IMR-90 (cell line): ENCODE measurements around the gene NLRC3. TPM values are rescaled to one million over a fixed set of nuclear protein-coding genes. Genes with fewer than 3 reads are reported as not detected.

ENCODE experiments used
- ATAC-seq: fragments of 200-7000 bp; cut with Tn5 transposase; 2 replicates; pipeline ENCODE4 v1.9.1; 2020; ENCODE audit warnings: low read depth, mild to moderate bottlenecking, moderate library complexity
- BruUV-seq: library from RNA; stranded (reverse); fragments of 400-500 nt; replicated peaks from 2 replicates; lab custom pipeline; 2021; lab: Mats Ljungman, UMichigan
- CTCF ChIA-PET: fragments of 300-600 bp; formaldehyde crosslinking; extraction: SDS; loops from one replicate; lab custom pipeline; 2021; ENCODE audit warnings: antibody characterized with exemption; lab: Yijun Ruan, JAX
- POLR2A ChIA-PET: fragments of 300-600 bp; sonication (Branson Sonifier 250); formaldehyde crosslinking; loops from one replicate; lab custom pipeline; 2022; ENCODE audit warnings: antibody characterized with exemption; ENCODE audit not compliant: unreplicated experiment; lab: Charles Lee
- DNase-seq: peaks from one replicate; pipeline ENCODE4 v3.0.0; 2013
- H2AFZ ChIP-seq: replicated peaks from 2 replicates; pipeline ENCODE3; 2013; ENCODE audit warnings: low read length, mild to moderate bottlenecking; ENCODE audit not compliant: poor library complexity
- H2AK5ac ChIP-seq: 2 replicates; pipeline ENCODE4 v1.6.1; 2013; ENCODE audit warnings: low read depth, low read length, inconsistent platforms
- H2AK9ac ChIP-seq: replicated peaks from 2 replicates; pipeline ENCODE3; 2013; ENCODE audit warnings: mild to moderate bottlenecking, low read depth, low read length, moderate library complexity; ENCODE audit not compliant: poor library complexity
- H2BK120ac ChIP-seq: 2 replicates; pipeline ENCODE4 v1.6.1; 2013; ENCODE audit warnings: low read depth, low read length, inconsistent platforms
- H2BK15ac ChIP-seq: 3 replicates; pipeline ENCODE4 v1.6.1; 2013; ENCODE audit warnings: low read depth, low read length, inconsistent platforms
- H2BK20ac ChIP-seq: 2 replicates; pipeline ENCODE4 v1.6.1; 2013; ENCODE audit warnings: low read depth, mild to moderate bottlenecking, inconsistent platforms, low read length, moderate library complexity
- H2BK5ac ChIP-seq: 2 replicates; pipeline ENCODE4 v1.6.1; 2013; ENCODE audit warnings: mild to moderate bottlenecking, low read depth, low read length, inconsistent platforms; ENCODE audit not compliant: poor library complexity, severe bottlenecking
- H3K14ac ChIP-seq: replicated peaks from 2 replicates; pipeline ENCODE4 v1.6.1; 2013; ENCODE audit warnings: low read depth, low read length, inconsistent platforms
- H3K18ac ChIP-seq: 2 replicates; pipeline ENCODE4 v1.6.1; 2013; ENCODE audit warnings: low read depth, low read length, control low read depth
- H3K23ac ChIP-seq: 2 replicates; pipeline ENCODE4 v1.6.1; 2013; ENCODE audit warnings: low read depth, low read length, inconsistent platforms
- H3K27ac ChIP-seq: 2 replicates; pipeline ENCODE4 v1.5.1; 2013; ENCODE audit warnings: mild to moderate bottlenecking, control low read depth, low read length; ENCODE audit not compliant: insufficient read depth
- H3K27me3 ChIP-seq: 2 replicates; pipeline ENCODE4 v1.6.1; 2013; ENCODE audit warnings: low read length; ENCODE audit not compliant: control insufficient read depth, insufficient read depth
- H3K36me3 ChIP-seq: 2 replicates; pipeline ENCODE4 v1.6.1; 2013; ENCODE audit warnings: low read length, mixed read lengths; ENCODE audit not compliant: control insufficient read depth, insufficient read depth
- H3K4ac ChIP-seq: 2 replicates; pipeline ENCODE4 v1.6.1; 2013; ENCODE audit warnings: low read depth, low read length, inconsistent platforms
- H3K4me1 ChIP-seq: 2 replicates; pipeline ENCODE4 v1.6.1; 2013; ENCODE audit warnings: low read length, mixed read lengths; ENCODE audit not compliant: control insufficient read depth, insufficient read depth
- H3K4me2 ChIP-seq: 2 replicates; pipeline ENCODE4 v1.6.1; 2013; ENCODE audit warnings: low read depth, mild to moderate bottlenecking, control low read depth, low read length, moderate library complexity
- H3K4me3 ChIP-seq: 2 replicates; pipeline ENCODE4 v1.5.1; 2013; ENCODE audit warnings: low read depth, mild to moderate bottlenecking, control low read depth, low read length, moderate library complexity; ENCODE audit not compliant: insufficient read depth
- H3K56ac ChIP-seq: 2 replicates; pipeline ENCODE4 v1.6.1; 2013; ENCODE audit warnings: low read length, inconsistent platforms; ENCODE audit not compliant: insufficient read depth; ENCODE audit errors: extremely low read depth
- H3K79me1 ChIP-seq, 2 experiments: 2 replicates each; pipeline ENCODE4 v1.6.1; 2013; ENCODE audit warnings: low read length in 2 of 2, inconsistent platforms in 1 of 2, low read depth in 1 of 2
- H3K9ac ChIP-seq: 2 replicates; pipeline ENCODE4 v1.6.1; 2013; ENCODE audit warnings: low read depth, low read length, control low read depth
- H3K9me1 ChIP-seq: 2 replicates; pipeline ENCODE4 v1.6.1; 2013; ENCODE audit warnings: low read length, inconsistent platforms; ENCODE audit not compliant: insufficient read depth
- H3K9me3 ChIP-seq: 2 replicates; pipeline ENCODE4 v1.6.1; 2013; ENCODE audit warnings: low read length; ENCODE audit not compliant: control insufficient read depth, insufficient read depth
- H4K20me1 ChIP-seq: 2 replicates; pipeline ENCODE4 v1.6.1; 2013; ENCODE audit warnings: low read length, inconsistent platforms; ENCODE audit not compliant: insufficient read depth
- H4K5ac ChIP-seq: 2 replicates; pipeline ENCODE4 v1.6.1; 2013; ENCODE audit warnings: mild to moderate bottlenecking, low read depth, low read length, control low read depth
- H4K8ac ChIP-seq, 2 experiments: 2 replicates each; pipeline ENCODE4 v1.6.1; 2013; ENCODE audit warnings: low read depth in 2 of 2, low read length in 2 of 2, control low read depth in 1 of 2, inconsistent platforms in 1 of 2
- H4K91ac ChIP-seq: 2 replicates; pipeline ENCODE4 v1.6.1; 2013; ENCODE audit warnings: low read depth, low read length, inconsistent platforms; ENCODE audit not compliant: insufficient read depth
- CHD1 ChIP-seq: IDR thresholded peaks from 2 replicates; pipeline ENCODE4 v1.6.1; 2012; ENCODE audit warnings: low read depth, low read length, improper control_type of control experiment
- SMC3 ChIP-seq: fragments of 150-350 bp; IDR thresholded peaks from 2 replicates; pipeline ENCODE4 v1.6.1; 2016; ENCODE audit warnings: low read depth, mild to moderate bottlenecking, antibody characterized with exemption, low read length, moderate library complexity
- WGBS, 2 experiments: methylation state at CpG; one replicate each; pipeline versions ENCODE4 v1.1.5 to v1.1.7; 2013; ENCODE audit warnings: missing lambda C conversion rate in 2 of 2; ENCODE audit not compliant: insufficient read length in 1 of 2; ENCODE audit errors: extremely low coverage in 2 of 2; 5-methylcytosine and 5-hydroxymethylcytosine counted together
- dilution Hi-C: fragments of 300-500 bp; cut with HindIII; formaldehyde crosslinking; loops from one replicate; pipeline ENCODE4 v1.14.3; 2018; ENCODE audit warnings: low sequenced_read_pairs; ENCODE audit not compliant: unreplicated experiment
- in situ Hi-C: fragments of 300-500 bp; cut with MboI; formaldehyde crosslinking; loops from 3 replicates; pipeline ENCODE4 v1.14.3; 2019; ENCODE audit warnings: low sequenced_read_pairs, inconsistent platforms, mixed read lengths
- intact Hi-C: fragments of 100-400 bp; cut with micrococcal nuclease; formaldehyde crosslinking; loops from 2 replicates; pipeline ENCODE4 v1.10.0; 2022
- polyA plus RNA-seq, 3 experiments: library from polyadenylated mRNA; depleted of rRNA; stranded (reverse); fragments of >200 nt; gene quantifications; 2 replicates each; pipeline ENCODE4 v1.2.3, GENCODE V29; 2012; ENCODE audit warnings: low replicate concordance in 1 of 3
- total RNA-seq: library from RNA; depleted of rRNA; stranded (reverse); fragments of >200 nt; gene quantifications from 2 replicates; pipeline ENCODE4 v1.2.3, GENCODE V29; 2012
- TF ChIP-seq, protein P1 (sequence below): conservative IDR thresholded peaks from 2 replicates; pipeline ENCODE4 v1.5.1; 2012; ENCODE audit warnings: mild to moderate bottlenecking, low read depth, low read length, improper control_type of control experiment

The NLRC3 gene
- total and polyA plus RNA-seq, 2 of the 4 experiments (the other 2 are of a cell fraction) = not detected

DNA sequence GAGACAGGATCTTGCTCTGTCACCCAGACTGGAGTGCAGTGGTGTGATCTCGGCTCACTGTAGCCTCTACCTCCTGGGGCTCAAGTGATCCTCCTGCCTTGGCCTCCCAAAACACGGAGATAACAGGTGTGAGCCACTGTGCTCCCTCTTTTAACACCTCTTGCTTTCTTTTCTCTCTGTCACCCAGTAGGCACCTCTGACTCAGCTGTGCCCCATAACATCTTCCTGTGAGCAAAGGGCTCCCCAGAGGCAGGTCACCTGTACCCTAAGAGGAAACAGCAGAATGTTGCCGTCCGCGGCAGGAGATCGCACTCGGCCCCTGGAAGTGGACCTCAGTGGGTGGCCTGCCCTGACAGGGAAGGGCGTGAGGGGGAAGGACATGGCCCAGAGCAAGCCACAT is 918 bp upstream of the NLRC3 start:
- POLR2A ChIA-PET = no interaction called here
- no TSS peak for BruUV-seq

More for the DNA sequence above, 918 bp upstream of the NLRC3 start:
- Histone ChIP-seq H3K36me3 (peaks cover 3% of the 10 kb centered on the region; the same call in 1 of the 2 replicates), H3K23ac (no peak overlapping the region), H2BK15ac (no peak overlapping the region), H4K20me1 (no peaks in the 10 kb centered on the region), H4K8ac (no peak overlapping the region), H3K56ac (no peak overlapping the region), H4K5ac (no peak overlapping the region), H3K4me2 (no peak overlapping the region), H3K18ac (no peak overlapping the region), H2BK5ac (no peak overlapping the region), H2BK20ac (no peak overlapping the region), H3K4ac (no peak overlapping the region), H2AK9ac (no peak overlapping the region), H3K27ac (no peak overlapping the region), H3K79me1 (no peaks in the 10 kb centered on the region), H2AFZ (no peak overlapping the region), H3K4me1 (no peaks in the 10 kb centered on the region; the same call in 1 of the 2 replicates), H3K9ac (no peak overlapping the region), H3K4me3 (no peak overlapping the region), H2AK5ac (no peak overlapping the region), H3K9me3 (no peaks in the 10 kb centered on the region), H2BK120ac (no peak overlapping the region), H3K9me1 (no peaks in the 10 kb centered on the region), H3K27me3 (peaks cover 3% of the 10 kb centered on the region), H4K91ac (no peak overlapping the region), H3K14ac (no peak overlapping the region)
- 92% methylated on average over 5 of the region's 8 CpGs; no CpG with 5 or more reads in 1 of the 2 experiments for WGBS, 2 experiments
- CTCF ChIA-PET = no interaction called here
- intact Hi-C loops (no loop called here), dilution Hi-C loops (no loop called here), in situ Hi-C loops (no loop called here)
- no peak for TF ChIP-seq SMC3
- no peak for TF ChIP-seq CHD1
- TF ChIP-seq, protein P1, sequence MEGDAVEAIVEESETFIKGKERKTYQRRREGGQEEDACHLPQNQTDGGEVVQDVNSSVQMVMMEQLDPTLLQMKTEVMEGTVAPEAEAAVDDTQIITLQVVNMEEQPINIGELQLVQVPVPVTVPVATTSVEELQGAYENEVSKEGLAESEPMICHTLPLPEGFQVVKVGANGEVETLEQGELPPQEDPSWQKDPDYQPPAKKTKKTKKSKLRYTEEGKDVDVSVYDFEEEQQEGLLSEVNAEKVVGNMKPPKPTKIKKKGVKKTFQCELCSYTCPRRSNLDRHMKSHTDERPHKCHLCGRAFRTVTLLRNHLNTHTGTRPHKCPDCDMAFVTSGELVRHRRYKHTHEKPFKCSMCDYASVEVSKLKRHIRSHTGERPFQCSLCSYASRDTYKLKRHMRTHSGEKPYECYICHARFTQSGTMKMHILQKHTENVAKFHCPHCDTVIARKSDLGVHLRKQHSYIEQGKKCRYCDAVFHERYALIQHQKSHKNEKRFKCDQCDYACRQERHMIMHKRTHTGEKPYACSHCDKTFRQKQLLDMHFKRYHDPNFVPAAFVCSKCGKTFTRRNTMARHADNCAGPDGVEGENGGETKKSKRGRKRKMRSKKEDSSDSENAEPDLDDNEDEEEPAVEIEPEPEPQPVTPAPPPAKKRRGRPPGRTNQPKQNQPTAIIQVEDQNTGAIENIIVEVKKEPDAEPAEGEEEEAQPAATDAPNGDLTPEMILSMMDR = no peak
- ATAC-seq (no peak), DNase-seq (no peak)
